ENCODE measurements around the gene DNAJB6.

DNA sequence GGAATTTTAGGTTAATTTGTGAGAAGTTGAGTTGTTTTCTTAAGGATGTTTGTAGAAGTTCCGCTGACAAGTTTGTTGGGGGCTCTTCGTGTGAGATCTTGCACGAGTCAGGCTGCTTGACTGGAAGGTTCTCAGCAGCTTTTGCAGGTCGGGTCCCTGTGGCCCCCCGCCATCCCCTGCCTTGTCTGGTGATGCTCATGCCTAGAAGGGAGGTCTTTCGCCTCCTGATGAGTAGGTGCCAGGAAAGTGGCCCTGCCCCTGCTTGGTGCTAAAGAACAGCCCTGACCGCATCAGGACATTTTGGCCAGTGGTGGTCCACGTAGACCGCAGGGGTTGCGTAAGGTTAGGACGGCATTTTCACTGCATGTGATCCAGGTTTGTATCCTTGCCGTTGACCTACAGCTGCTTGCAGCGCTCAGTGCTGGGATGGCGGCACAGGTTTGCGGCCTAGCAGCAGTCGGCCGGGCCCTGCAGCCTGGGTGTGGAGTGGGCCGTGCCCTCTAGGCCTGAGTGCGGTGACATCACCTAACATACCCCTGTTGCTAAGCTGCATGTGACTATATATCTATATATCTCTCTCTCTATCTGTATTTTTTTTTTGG is 62.4 kb downstream of the DNAJB6 start:
- no peak for TF ChIP-seq CTCF (IDR thresholded peaks at IDR 0.05; ENCODE audit: low read depth, low read length)
- TF ChIP-seq MAX (IDR thresholded peaks at IDR 0.05; ENCODE audit: low read depth, low read length), result no peak
